Frontal cortex (tissue), 4 donors: ENCODE results near the gene CEP112. TPM values are rescaled to one million over a fixed set of nuclear protein-coding genes. Genes with fewer than 3 reads are reported as not detected.
A peak's percentile ranks its signal among the peaks of the same experiment; 100 is the strongest.

Source experiments
- DNase-seq, 2 donors: peaks; one replicate each; pipeline ENCODE4 v3.0.0; 2012; ENCODE audit warnings: low spot score in 2 of 2
- FAIRE-seq: peaks from 2 replicates; lab custom pipeline; 2012; peaks lifted over from hg19 to GRCh38; lab: Jason Lieb, UNC
- total RNA-seq: library from RNA; depleted of rRNA; stranded (reverse); fragments of >200 nt; gene quantifications from one replicate; pipeline ENCODE4 v1.2.3, GENCODE V29; 2014
- donor health status: control.
- donor health status: control.
- donor health status: control.

Gene CEP112
- total RNA-seq, 1 donor from 2014 or later: 13.5 TPM

GRCh38 chr17:65954148-65954449 is 237.8 kb downstream of the CEP112 start:
- FAIRE-seq: no peak
- no peak for DNase-seq

- FAIRE-seq (no peak), DNase-seq (no peak)
These were observed 238.4 kb downstream of the CEP112 start for GRCh38 chr17:65953316-65954147.

DNA sequence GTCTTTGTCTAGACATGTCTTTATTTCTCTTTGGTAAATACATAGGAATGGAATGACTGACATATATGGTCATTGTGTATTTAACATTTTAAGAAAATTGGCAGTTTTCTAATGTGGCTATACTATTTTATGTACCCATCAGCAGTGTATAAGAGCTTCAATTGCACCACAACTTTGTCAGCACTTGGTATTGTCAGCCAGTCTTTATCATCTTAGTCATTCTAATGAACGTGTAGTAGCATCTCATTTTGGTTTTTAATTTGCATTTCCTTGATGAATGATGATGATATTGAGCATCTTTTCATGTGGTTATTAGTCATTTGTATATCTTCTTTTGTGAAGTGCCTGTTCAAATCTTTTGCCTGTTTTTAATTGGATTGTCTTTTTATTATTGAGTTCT is 239.3 kb downstream of the CEP112 start:
- no peak for FAIRE-seq
- DNase-seq: no peak

- DNase-seq (no peak), FAIRE-seq (no peak)
These were observed 239.9 kb downstream of the CEP112 start for GRCh38 chr17:65952015-65952414.

DNA sequence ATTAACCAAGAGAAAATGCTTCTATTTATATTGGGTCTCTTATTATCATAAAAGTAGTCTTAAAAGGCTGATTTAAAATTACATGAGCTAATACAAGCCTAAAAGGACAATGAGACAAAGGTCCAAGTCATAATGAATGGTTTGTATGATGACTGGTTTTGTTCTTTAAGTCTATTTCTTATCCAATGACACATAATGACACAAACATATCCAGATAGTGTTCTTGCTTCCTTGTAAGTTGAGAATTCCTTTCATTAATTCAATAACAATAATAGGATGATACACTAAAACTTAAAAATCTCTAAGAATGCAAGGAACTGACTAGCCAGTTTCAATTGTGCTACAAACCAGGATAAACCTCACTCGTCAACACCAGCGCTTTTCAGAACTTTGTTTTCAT is 244.1 kb downstream of the CEP112 start:
- FAIRE-seq: no peak

GRCh38 chr17:65942592-65942991 is 249.3 kb downstream of the CEP112 start:
- peak; percentile 8 for FAIRE-seq

More for the DNA sequence above, 244.1 kb downstream of the CEP112 start:
- DNase-seq: no peak

GRCh38 chr17:65941356-65941899 is 250.5 kb downstream of the CEP112 start:
- no peak for DNase-seq
- FAIRE-seq: no peak

More at GRCh38 chr17:65942592-65942991, 249.3 kb downstream of the CEP112 start:
- no peak for DNase-seq

GRCh38 chr17:65936013-65936412 is 255.9 kb downstream of the CEP112 start:
- no peak for DNase-seq
- no peak for FAIRE-seq

DNA sequence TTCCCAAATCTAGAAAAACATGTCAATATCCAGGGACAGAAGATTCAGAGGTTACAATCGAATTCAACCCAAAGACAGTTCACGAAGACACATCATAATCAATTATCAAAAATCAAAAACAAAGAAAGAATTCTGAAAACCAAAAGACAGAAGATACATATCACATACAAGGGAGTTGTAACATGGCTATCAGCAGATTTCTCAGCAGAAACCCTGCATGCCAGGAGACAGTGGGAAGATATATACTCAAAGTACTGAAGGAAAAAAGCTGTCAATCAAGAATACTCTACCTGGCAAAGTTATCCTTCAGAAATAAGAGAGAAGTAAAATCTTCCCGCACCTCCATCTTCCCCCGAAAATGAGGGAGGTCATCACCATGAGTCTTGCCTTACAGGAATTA is 258.6 kb downstream of the CEP112 start:
- DNase-seq (no peak), FAIRE-seq (no peak)

DNA sequence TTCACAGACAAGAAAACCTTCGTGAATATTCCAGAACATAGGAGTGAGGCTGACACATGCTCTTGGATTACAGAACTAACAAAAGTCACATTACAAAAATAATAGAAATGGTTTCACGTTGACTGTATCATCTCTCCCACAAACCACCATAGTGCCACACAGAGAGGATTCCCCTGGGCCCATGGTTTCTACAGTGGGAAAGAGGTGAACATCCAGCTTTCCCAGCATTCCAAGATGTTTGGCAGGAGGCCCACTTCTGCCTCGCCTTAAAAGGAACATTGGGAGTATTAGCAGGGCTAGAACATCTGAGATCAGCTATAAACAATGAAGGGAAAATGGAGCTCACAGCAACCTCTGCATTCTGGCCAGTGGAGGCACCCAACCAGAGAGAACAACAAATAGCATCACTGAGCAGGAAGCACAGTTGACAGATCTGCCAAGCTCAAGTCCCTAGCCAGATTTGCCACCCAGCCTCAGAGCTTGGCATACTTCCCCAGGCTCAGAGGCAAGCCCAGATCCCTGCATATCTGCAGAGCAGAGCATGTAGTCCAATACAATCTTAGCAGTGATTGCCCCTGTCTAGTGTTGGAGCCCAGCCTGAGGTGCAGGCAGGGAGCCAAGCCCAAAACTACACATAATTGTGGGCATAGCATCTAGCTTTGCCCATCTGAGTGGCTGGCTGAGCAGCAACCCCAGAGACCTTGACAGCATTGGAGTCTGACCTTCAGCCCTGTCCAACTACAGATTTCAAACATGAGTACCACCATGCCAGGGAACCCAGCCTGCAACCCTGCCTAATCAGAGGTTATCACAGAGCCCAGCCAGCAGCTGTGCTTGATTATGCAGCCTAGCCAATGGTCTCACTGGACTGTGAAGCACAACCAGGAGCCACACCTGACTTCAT is 260.4 kb downstream of the CEP112 start:
- DNase-seq (no peak), FAIRE-seq (no peak)

- DNase-seq (no peak), FAIRE-seq (no peak)
These were observed 261.7 kb downstream of the CEP112 start for GRCh38 chr17:65930140-65930730.

- no peak for FAIRE-seq
- no peak for DNase-seq
These were observed 265.3 kb downstream of the CEP112 start for GRCh38 chr17:65926599-65926998.

DNA sequence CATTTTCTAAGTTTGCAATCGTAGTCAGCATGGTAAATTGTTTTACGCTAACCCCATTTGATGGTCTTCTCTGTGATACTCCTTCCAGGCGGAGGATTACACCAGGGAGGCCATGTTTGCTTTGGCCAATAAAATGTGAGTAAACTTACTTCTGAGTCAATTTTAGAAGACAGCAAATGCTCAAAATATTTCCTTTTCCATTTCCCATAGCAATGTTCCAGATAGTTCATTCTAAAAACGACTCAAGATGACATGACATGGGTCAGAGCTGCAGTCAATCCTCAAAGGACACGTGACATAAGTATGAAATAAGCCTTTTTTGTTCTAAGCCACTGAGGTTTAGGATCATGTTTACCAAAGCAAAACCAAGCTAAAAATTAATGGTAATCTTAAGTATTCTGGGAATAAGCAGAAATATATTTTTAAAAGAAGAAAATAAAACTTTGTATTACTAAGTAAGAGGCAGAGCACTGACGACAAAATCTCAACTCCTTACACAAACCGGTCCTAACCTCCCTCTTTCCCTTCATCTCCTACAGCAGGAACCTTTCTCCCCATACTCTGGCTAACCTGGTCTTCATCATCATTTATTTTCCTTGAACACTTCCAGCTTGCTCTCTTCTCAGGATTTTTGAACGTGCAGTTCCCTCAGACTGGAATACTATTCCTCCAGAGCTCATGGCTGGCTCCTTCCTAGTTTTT is 266.2 kb downstream of the CEP112 start:
- FAIRE-seq: no peak

GRCh38 chr17:65920996-65921395 is 270.9 kb downstream of the CEP112 start:
- DNase-seq (no peak), FAIRE-seq (no peak)

More for the DNA sequence above, 266.2 kb downstream of the CEP112 start:
- no peak for DNase-seq

- FAIRE-seq (no peak), DNase-seq (no peak)
These were observed 273.0 kb downstream of the CEP112 start for GRCh38 chr17:65918916-65919315.

DNA sequence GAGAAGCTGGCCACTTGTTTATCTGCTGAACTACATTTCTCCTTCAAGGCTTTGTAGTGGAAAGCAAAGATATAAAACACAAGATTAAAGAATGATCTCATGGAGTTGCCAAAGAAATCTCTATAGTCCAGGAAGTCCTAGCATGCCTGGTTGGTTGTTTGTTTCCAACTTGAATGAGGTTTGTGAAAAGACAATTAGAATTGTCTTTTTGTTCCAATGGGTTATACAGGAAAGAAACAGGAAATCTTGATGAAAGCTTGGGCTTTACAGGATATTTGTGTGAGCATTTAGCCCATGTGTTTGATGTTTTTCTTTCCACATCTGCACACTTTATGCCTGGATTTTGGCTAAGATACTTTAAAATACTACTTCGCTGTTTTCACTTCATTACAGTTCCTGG is 273.4 kb downstream of the CEP112 start:
- DNase-seq: no peak
- FAIRE-seq: no peak

GRCh38 chr17:65917560-65917959 is 274.4 kb downstream of the CEP112 start:
- DNase-seq (no peak), FAIRE-seq (no peak)

- DNase-seq: no peak
- no peak for FAIRE-seq
These were observed 275.5 kb downstream of the CEP112 start for GRCh38 chr17:65916425-65916824.

GRCh38 chr17:65914784-65915342 is 277.1 kb downstream of the CEP112 start:
- DNase-seq: no peak

More at GRCh38 chr17:65914784-65915342, 277.1 kb downstream of the CEP112 start:
- FAIRE-seq: no peak
